Prostate gland (tissue), 2 donors: Measurements from ENCODE around the gene NLGN4Y.

Source experiments
- CTCF ChIP-seq, 4 experiments: fragments of 200-600 bp in 2 of 4; fragments of 450-650 bp in 2 of 4; sonication (generic) in 2 of 4; IDR thresholded peaks; 1 replicate in 3 of 4; 2 replicates in 1 of 4; pipeline ENCODE4 v1.5.1; 2016 to 2019; ENCODE audit warnings: antibody characterized with exemption in 4 of 4, mild to moderate bottlenecking in 2 of 4, moderate library complexity in 2 of 4
- POLR2A ChIP-seq: fragments of 450-650 bp; IDR thresholded peaks from one replicate; pipeline ENCODE4 v1.6.1; 2016; ENCODE audit warnings: antibody characterized with exemption, mild to moderate bottlenecking

- no peak for TF ChIP-seq CTCF (IDR thresholded peaks at IDR 0.05)
- no peak for TF ChIP-seq POLR2A
Measured at GRCh38 chrY:14536703-14537102, 12.4 kb downstream of the NLGN4Y start.
